Subcutaneous abdominal adipose tissue (tissue), 5 donors: ENCODE data around the gene NGFR.

Experiments
- H3K27ac ChIP-seq: one replicate; pipeline ENCODE4 v1.7.0; 2013; ENCODE audit warnings: low read depth, mild to moderate bottlenecking, inconsistent platforms, low read length, moderate library complexity
- H3K27me3 ChIP-seq, 5 donors: one replicate each; pipeline ENCODE4 v1.7.0; 2013; ENCODE audit warnings: low read length in 5 of 5, inconsistent platforms in 1 of 5; ENCODE audit not compliant: control insufficient read depth in 5 of 5, insufficient read depth in 4 of 5
- H3K36me3 ChIP-seq, 5 donors: one replicate each; pipeline ENCODE4 v1.7.0; 2013; ENCODE audit warnings: low read length in 5 of 5; ENCODE audit not compliant: control insufficient read depth in 5 of 5, insufficient read depth in 5 of 5
- H3K4me1 ChIP-seq, 5 donors: one replicate each; pipeline ENCODE4 v1.7.0; 2013; ENCODE audit warnings: low read length in 5 of 5, mild to moderate bottlenecking in 3 of 5, moderate library complexity in 1 of 5; ENCODE audit not compliant: control insufficient read depth in 5 of 5, insufficient read depth in 5 of 5
- H3K4me3 ChIP-seq, 5 donors: one replicate each; pipeline ENCODE4 v1.7.0; 2013; ENCODE audit warnings: low read length in 5 of 5, low read depth in 1 of 5
- H3K9ac ChIP-seq, 5 donors: one replicate each; pipeline ENCODE4 v1.7.0; 2013; ENCODE audit warnings: low read length in 5 of 5, mild to moderate bottlenecking in 4 of 5, moderate library complexity in 3 of 5
- H3K9me3 ChIP-seq, 5 donors: one replicate each; pipeline ENCODE4 v1.7.0; 2013; ENCODE audit warnings: low read length in 5 of 5; ENCODE audit not compliant: control insufficient read depth in 5 of 5
- donor health status: healthy.
- donor health status: healthy.
- donor health status: healthy.
- donor health status: healthy.
- donor health status: healthy.

The NGFR gene

GRCh38 chr17:49456183-49456965 is 38.7 kb upstream of the NGFR start:
- Histone ChIP-seq H3K36me3 (no peaks in the 10 kb centered on the region), H3K9me3 (peaks cover 0 to 2% (median 0%) of the 10 kb centered on the region in 5 donors), H3K27me3 (peaks cover 8 to 40% (median 32%) of the 10 kb centered on the region in 5 donors), H3K9ac (no peak overlapping the region), H3K27ac (no peak overlapping the region), H3K4me1 (peaks cover 0 to 5% (median 0%) of the 10 kb centered on the region in 5 donors), H3K4me3 (no peak overlapping the region)

GRCh38 chr17:49457564-49458535 is 37.2 kb upstream of the NGFR start:
- H3K4me3 ChIP-seq, result no peak overlapping the region
- H3K36me3 ChIP-seq, result no peaks in the 10 kb centered on the region
- peaks cover 8 to 42% (median 37%) of the 10 kb centered on the region in 5 donors for H3K27me3 ChIP-seq
- H3K27ac ChIP-seq, result no peak overlapping the region
- H3K9me3 ChIP-seq, result peaks cover 0 to 2% (median 0%) of the 10 kb centered on the region in 5 donors
- no peaks in the 10 kb centered on the region for H3K4me1 ChIP-seq
- H3K9ac ChIP-seq, result no peak overlapping the region

- Histone ChIP-seq H3K4me1 (no peaks in the 10 kb centered on the region), H3K4me3 (no peak overlapping the region), H3K9me3 (peaks cover 7 to 11% (median 9%) of the 10 kb centered on the region in 5 donors), H3K27ac (no peak overlapping the region), H3K36me3 (no peaks in the 10 kb centered on the region), H3K9ac (no peak overlapping the region), H3K27me3 (peaks cover 14 to 42% (median 37%) of the 10 kb centered on the region in 5 donors)
Observed at GRCh38 chr17:49459401-49459984, 35.6 kb upstream of the NGFR start.

GRCh38 chr17:49460401-49460800 is 34.7 kb upstream of the NGFR start:
- H3K27me3 ChIP-seq, result peaks cover 14 to 42% (median 37%) of the 10 kb centered on the region in 5 donors

GRCh38 chr17:49461580-49461979 is 33.5 kb upstream of the NGFR start:
- H3K9ac ChIP-seq, result no peak overlapping the region
- no peaks in the 10 kb centered on the region for H3K4me1 ChIP-seq
- H3K27me3 ChIP-seq, result peaks cover 14 to 40% (median 33%) of the 10 kb centered on the region in 5 donors
- no peaks in the 10 kb centered on the region for H3K36me3 ChIP-seq
- H3K4me3 ChIP-seq, result no peak overlapping the region
- no peak overlapping the region for H3K27ac ChIP-seq
- H3K9me3 ChIP-seq, result peaks cover 7 to 13% (median 9%) of the 10 kb centered on the region in 5 donors

More at GRCh38 chr17:49460401-49460800, 34.7 kb upstream of the NGFR start:
- no peak overlapping the region for H3K27ac ChIP-seq
- no peak overlapping the region for H3K4me3 ChIP-seq
- no peak overlapping the region for H3K9ac ChIP-seq
- peaks cover 7 to 13% (median 9%) of the 10 kb centered on the region in 5 donors for H3K9me3 ChIP-seq
- no peaks in the 10 kb centered on the region for H3K4me1 ChIP-seq
- H3K36me3 ChIP-seq, result no peaks in the 10 kb centered on the region

GRCh38 chr17:49464049-49464448 is 31.0 kb upstream of the NGFR start:
- Histone ChIP-seq H3K4me1 (no peaks in the 10 kb centered on the region), H3K27me3 (peaks cover 6 to 31% (median 23%) of the 10 kb centered on the region in 5 donors), H3K9ac (no peak overlapping the region), H3K36me3 (no peaks in the 10 kb centered on the region), H3K27ac (no peak overlapping the region), H3K4me3 (no peak overlapping the region), H3K9me3 (peaks cover 7 to 13% (median 9%) of the 10 kb centered on the region in 5 donors)

- no peak overlapping the region for H3K4me3 ChIP-seq
- H3K27ac ChIP-seq, result no peak overlapping the region
- peaks cover 7 to 13% (median 9%) of the 10 kb centered on the region in 5 donors for H3K9me3 ChIP-seq
- no peaks in the 10 kb centered on the region for H3K36me3 ChIP-seq
- peaks cover 6 to 30% (median 27%) of the 10 kb centered on the region in 5 donors for H3K27me3 ChIP-seq
- H3K4me1 ChIP-seq, result peaks cover 0 to 9% (median 5%) of the 10 kb centered on the region in 5 donors
- H3K9ac ChIP-seq, result no peak overlapping the region
Observed at GRCh38 chr17:49465331-49465903, 29.7 kb upstream of the NGFR start.

GRCh38 chr17:49466436-49466835 is 28.7 kb upstream of the NGFR start:
- Histone ChIP-seq H3K9ac (no peak overlapping the region), H3K36me3 (no peaks in the 10 kb centered on the region), H3K9me3 (peaks cover 7 to 13% (median 9%) of the 10 kb centered on the region in 5 donors), H3K4me3 (no peak overlapping the region), H3K4me1 (peaks cover 0 to 18% (median 9%) of the 10 kb centered on the region in 5 donors), H3K27me3 (peaks cover 9 to 39% (median 30%) of the 10 kb centered on the region in 5 donors), H3K27ac (no peak overlapping the region)

GRCh38 chr17:49467175-49467574 is 27.9 kb upstream of the NGFR start:
- H3K27me3 ChIP-seq, result peaks cover 17 to 42% (median 33%) of the 10 kb centered on the region in 5 donors
- H3K4me3 ChIP-seq, result no peak overlapping the region
- no peak overlapping the region for H3K9ac ChIP-seq
- peaks cover 0 to 23% (median 15%) of the 10 kb centered on the region in 5 donors for H3K4me1 ChIP-seq
- no peak overlapping the region for H3K27ac ChIP-seq
- no peaks in the 10 kb centered on the region for H3K36me3 ChIP-seq
- peaks cover 7 to 13% (median 9%) of the 10 kb centered on the region in 5 donors for H3K9me3 ChIP-seq
